Stimulated activated CD4-positive, alpha-beta T cell treated with anti-CD3 and anti-CD28 coated beads, Interleukin-4, amount 100 ng/mL, for 24 hours (primary cell): ENCODE results near the gene VPS35.
"Not testable (repeated sequence)": the region's sequence is repeated elsewhere in the genome, so short reads cannot be mapped to it uniquely, and the experiment has no call there.

Experiments
- DNase-seq: peaks from one replicate; pipeline ENCODE4 v3.0.0-alpha.2; 2020

Gene VPS35

GRCh38 chr16:46650254-46650623 is 38.7 kb downstream of the VPS35 start:
- no peak for DNase-seq

- DNase-seq, result no peak
These were observed 39.3 kb downstream of the VPS35 start for GRCh38 chr16:46649588-46650253.

- no peak for DNase-seq
These were observed 40.3 kb downstream of the VPS35 start for GRCh38 chr16:46648656-46649055.

GRCh38 chr16:46638947-46639925 is 49.7 kb downstream of the VPS35 start:
- DNase-seq, result no peak

GRCh38 chr16:46632778-46633733 is 55.9 kb downstream of the VPS35 start:
- DNase-seq, result no peak

- no peak for DNase-seq
These were observed 59.4 kb downstream of the VPS35 start for GRCh38 chr16:46629331-46630219.

- no peak for DNase-seq
These were observed 61.2 kb downstream of the VPS35 start for GRCh38 chr16:46627746-46628145.

- DNase-seq, result not testable (repeated sequence)
These were observed 62.3 kb downstream of the VPS35 start for GRCh38 chr16:46626681-46627080.

GRCh38 chr16:46624862-46625261 is 64.1 kb downstream of the VPS35 start:
- not testable (repeated sequence) for DNase-seq

- not testable (repeated sequence) for DNase-seq
These were observed 65.3 kb downstream of the VPS35 start for GRCh38 chr16:46623707-46624106.

- DNase-seq, result not testable (repeated sequence)
These were observed 65.7 kb downstream of the VPS35 start for GRCh38 chr16:46623246-46623645.

GRCh38 chr16:46621934-46622676 is 66.9 kb downstream of the VPS35 start:
- no peak for DNase-seq

GRCh38 chr16:46621006-46621933 is 67.7 kb downstream of the VPS35 start, which contains the start of gene SHCBP1:
Gene SHCBP1 (minus strand): TSS chr16:46621379. CDS start chr16:46621359, 20 bp downstream.
- DNase-seq, result peak; percentile 75

GRCh38 chr16:46620266-46621005 is 68.5 kb downstream of the VPS35 start:
- DNase-seq, result no peak

- DNase-seq, result no peak
These were observed 70.5 kb downstream of the VPS35 start for GRCh38 chr16:46618516-46618915.

- DNase-seq, result no peak
These were observed 75.0 kb downstream of the VPS35 start for GRCh38 chr16:46614006-46614405.

GRCh38 chr16:46613352-46613751 is 75.6 kb downstream of the VPS35 start:
- DNase-seq, result no peak

- no peak for DNase-seq
These were observed 76.9 kb downstream of the VPS35 start for GRCh38 chr16:46612121-46612520.

GRCh38 chr16:46607529-46607928 is 81.4 kb downstream of the VPS35 start:
- DNase-seq, result no peak
